WTC11 (cell line): ENCODE data around the gene HMGN4. TPM values are rescaled to one million over a fixed set of nuclear protein-coding genes. Genes with fewer than 3 reads are reported as not detected.

Source experiments
- ATAC-seq: fragments of 200-7000 bp; cut with Tn5 transposase; 2 replicates; pipeline ENCODE4 v1.10.0; 2021; ENCODE audit warnings: mild to moderate bottlenecking, moderate library complexity
- CTCF ChIA-PET: fragments of 300-600 bp; sonication (Branson Sonifier 250); formaldehyde crosslinking; loops from one replicate; lab custom pipeline; 2021; ENCODE audit warnings: antibody characterized with exemption; lab: Charles Lee
- POLR2A ChIA-PET: fragments of 350-600 bp; sonication (Branson Sonifier 250); formaldehyde crosslinking; loops from one replicate; lab custom pipeline; 2021; ENCODE audit warnings: antibody characterized with exemption; lab: Charles Lee
- DNase-seq: peaks from one replicate; pipeline ENCODE4 v3.0.0; 2021; ENCODE audit warnings: low spot score
- H3K27ac Mint-ChIP-seq: 2 replicates; pipeline ENCODE4 v1.8.0; 2021; ENCODE audit warnings: mixed read lengths
- H3K27me3 Mint-ChIP-seq: 2 replicates; pipeline ENCODE4 v1.8.0; 2021; ENCODE audit warnings: low read depth, mild to moderate bottlenecking, moderate library complexity, mixed read lengths
- H3K36me3 Mint-ChIP-seq: 2 replicates; pipeline ENCODE4 v1.8.0; 2021; ENCODE audit warnings: mixed read lengths
- H3K4me1 Mint-ChIP-seq: 2 replicates; pipeline ENCODE4 v1.8.0; 2022; ENCODE audit warnings: mixed read lengths
- H3K4me3 Mint-ChIP-seq: 2 replicates; pipeline ENCODE4 v1.8.0; 2021; ENCODE audit warnings: mild to moderate bottlenecking, moderate library complexity, mixed read lengths
- H3K9me3 Mint-ChIP-seq: 2 replicates; pipeline ENCODE4 v1.8.0; 2021; ENCODE audit warnings: mixed read lengths
- ARID4B ChIP-seq: sonication (generic); formaldehyde crosslinking; IDR thresholded peaks from 2 replicates; pipeline ENCODE4 v1.8.0; 2023; ENCODE audit warnings: missing genetic modification reagents, mild to moderate bottlenecking, borderline replicate concordance
- CBFB ChIP-seq: sonication (generic); formaldehyde crosslinking; IDR thresholded peaks from 2 replicates; pipeline ENCODE4 v1.8.1; 2022; ENCODE audit warnings: mild to moderate bottlenecking, low read depth, missing genetic modification reagents
- CREM ChIP-seq: sonication (generic); formaldehyde crosslinking; IDR thresholded peaks from 2 replicates; pipeline ENCODE4 v1.8.1; 2022; ENCODE audit warnings: mild to moderate bottlenecking, missing genetic modification reagents, moderate library complexity
- EMX1 ChIP-seq: fragments of 250-450 bp; sonication (Bioruptor Pico); IDR thresholded peaks from 2 replicates; pipeline ENCODE4 v1.8.0; 2021; ENCODE audit warnings: mild to moderate bottlenecking
- FOXP4 ChIP-seq: sonication (generic); formaldehyde crosslinking; IDR thresholded peaks from 2 replicates; pipeline ENCODE4 v1.8.0; 2022; ENCODE audit warnings: mild to moderate bottlenecking, missing genetic modification reagents
- GTF2I ChIP-seq: fragments of 250-450 bp; sonication (Bioruptor Pico); conservative IDR thresholded peaks from 2 replicates; pipeline ENCODE4 v1.4.0; 2021; ENCODE audit warnings: mild to moderate bottlenecking
- HMGXB4 ChIP-seq: sonication (generic); formaldehyde crosslinking; IDR thresholded peaks from 2 replicates; pipeline ENCODE4 v1.8.1; 2023; ENCODE audit warnings: mild to moderate bottlenecking, moderate library complexity, missing genetic modification reagents
- NR1H2 ChIP-seq: sonication (generic); formaldehyde crosslinking; IDR thresholded peaks from 2 replicates; pipeline ENCODE4 v1.9.0; 2021; ENCODE audit warnings: mild to moderate bottlenecking, moderate library complexity, missing genetic modification reagents
- PREB ChIP-seq: sonication (generic); formaldehyde crosslinking; IDR thresholded peaks from 2 replicates; pipeline ENCODE4 v1.8.1; 2022; ENCODE audit warnings: mild to moderate bottlenecking, missing genetic modification reagents, moderate library complexity, borderline replicate concordance
- SMAD3 ChIP-seq: sonication (generic); formaldehyde crosslinking; IDR thresholded peaks from 2 replicates; pipeline ENCODE4 v1.8.0; 2022; ENCODE audit warnings: missing genetic modification reagents, mild to moderate bottlenecking, borderline replicate concordance
- ZMAT4 ChIP-seq: fragments of 250-450 bp; sonication (Bioruptor Pico); IDR thresholded peaks from 2 replicates; pipeline ENCODE4 v1.9.0; 2021; ENCODE audit warnings: mild to moderate bottlenecking
- ZNF219 ChIP-seq: sonication (generic); formaldehyde crosslinking; IDR thresholded peaks from 2 replicates; pipeline ENCODE4 v1.8.0; 2023; ENCODE audit warnings: missing genetic modification reagents, mild to moderate bottlenecking, borderline replicate concordance
- ZNF416 ChIP-seq: fragments of 250-450 bp; sonication (Bioruptor Pico); IDR thresholded peaks from 2 replicates; pipeline ENCODE4 v1.9.0; 2021; ENCODE audit warnings: mild to moderate bottlenecking, inconsistent platforms
- ZNF512 ChIP-seq: sonication (generic); formaldehyde crosslinking; IDR thresholded peaks from 2 replicates; pipeline ENCODE4 v1.8.1; 2022; ENCODE audit warnings: missing genetic modification reagents, borderline replicate concordance
- total RNA-seq: library from RNA; stranded (reverse); gene quantifications from 3 replicates; pipeline ENCODE4 v1.2.3, GENCODE V29; 2021

Gene HMGN4
- total RNA-seq, 1 experiment from 2014 or later: 57.1 TPM

- peak; percentile 85 for TF ChIP-seq HMGXB4 (CRISPR knock-in tag)
- TF ChIP-seq PREB (CRISPR knock-in tag): no peak
Measured at GRCh38 chr6:26532699-26533531, 5.3 kb upstream of the HMGN4 start (continued).

- Mint-ChIP-seq H3K36me3 (no peaks in the 10 kb centered on the region), H3K4me1 (peaks cover 36% of the 10 kb centered on the region)
- CTCF ChIA-PET: interaction anchor here (0.8 to 2.4 kb wide), 7 partner anchors 12 to 214 kb away, joined by 3 to 13 read pairs (median 5); no protein-coding TSS in a partner anchor
- DNase-seq: no peak
- TF ChIP-seq ZNF416 (CRISPR knock-in tag) (no peak), ZNF219 (no peak), NR1H2 (no peak), ZMAT4 (CRISPR knock-in tag) (no peak), SMAD3 (CRISPR knock-in tag) (no peak), GTF2I (CRISPR knock-in tag) (no peak), CREM (no peak), EMX1 (CRISPR knock-in tag) (no peak), CBFB (CRISPR knock-in tag) (no peak), ARID4B (CRISPR knock-in tag) (no peak), FOXP4 (no peak), HMGXB4 (CRISPR knock-in tag) (no peak), ZNF512 (CRISPR knock-in tag) (no peak)
- TF ChIP-seq, all 79 proteins: peak for 0
- no peaks in the 10 kb centered on the region for H3K27me3 Mint-ChIP-seq
- POLR2A ChIA-PET: interaction anchor here (0.8 to 1.3 kb wide), 2 partner anchors 37 to 60 kb away, joined by 3 read pairs; no protein-coding TSS in a partner anchor
- no peaks in the 10 kb centered on the region for H3K9me3 Mint-ChIP-seq
- H3K4me3 Mint-ChIP-seq: peak overlapping the region; percentile 98
- ATAC-seq: no peak
- no peak overlapping the region for H3K27ac Mint-ChIP-seq
Measured at GRCh38 chr6:26533532-26533931, 4.6 kb upstream of the HMGN4 start.
